ENCODE data around the gene MRC2.

Gene MRC2

GRCh38 chr17:62614142-62614541 is 13.3 kb upstream of the MRC2 start:
- Histone ChIP-seq H3K27ac (ENCODE audit: low read depth, low read length) (no peak overlapping the region), H3K4me3 (ENCODE audit: insufficient read depth, low read length, poor library complexity, severe bottlenecking) (no peak overlapping the region), H3K9ac (ENCODE audit: low read length) (no peak overlapping the region), H3K36me3 (ENCODE audit: low read length) (peaks cover 10% of the 10 kb centered on the region; the same call in 1 of the 2 replicates), H4K20me1 (ENCODE audit: low read depth, low read length) (no peaks in the 10 kb centered on the region), H3K4me2 (ENCODE audit: low read depth, low read length, poor library complexity, severe bottlenecking) (no peak overlapping the region), H3K79me2 (ENCODE audit: insufficient read depth, low read length) (no peaks in the 10 kb centered on the region), H3K27me3 (ENCODE audit: low read length) (no peaks in the 10 kb centered on the region), H2AFZ (ENCODE audit: low read depth, low read length, severe bottlenecking) (no peak overlapping the region), H3K9me2 (replicated peaks; ENCODE audit: insufficient read depth, low read length) (no peaks in the 10 kb centered on the region), H3F3A (ENCODE audit: insufficient read depth) (no peaks in the 10 kb centered on the region), H3K9me3 (ENCODE audit: insufficient read depth, low read length) (no peaks in the 10 kb centered on the region)
- TF ChIP-seq, protein P1, sequence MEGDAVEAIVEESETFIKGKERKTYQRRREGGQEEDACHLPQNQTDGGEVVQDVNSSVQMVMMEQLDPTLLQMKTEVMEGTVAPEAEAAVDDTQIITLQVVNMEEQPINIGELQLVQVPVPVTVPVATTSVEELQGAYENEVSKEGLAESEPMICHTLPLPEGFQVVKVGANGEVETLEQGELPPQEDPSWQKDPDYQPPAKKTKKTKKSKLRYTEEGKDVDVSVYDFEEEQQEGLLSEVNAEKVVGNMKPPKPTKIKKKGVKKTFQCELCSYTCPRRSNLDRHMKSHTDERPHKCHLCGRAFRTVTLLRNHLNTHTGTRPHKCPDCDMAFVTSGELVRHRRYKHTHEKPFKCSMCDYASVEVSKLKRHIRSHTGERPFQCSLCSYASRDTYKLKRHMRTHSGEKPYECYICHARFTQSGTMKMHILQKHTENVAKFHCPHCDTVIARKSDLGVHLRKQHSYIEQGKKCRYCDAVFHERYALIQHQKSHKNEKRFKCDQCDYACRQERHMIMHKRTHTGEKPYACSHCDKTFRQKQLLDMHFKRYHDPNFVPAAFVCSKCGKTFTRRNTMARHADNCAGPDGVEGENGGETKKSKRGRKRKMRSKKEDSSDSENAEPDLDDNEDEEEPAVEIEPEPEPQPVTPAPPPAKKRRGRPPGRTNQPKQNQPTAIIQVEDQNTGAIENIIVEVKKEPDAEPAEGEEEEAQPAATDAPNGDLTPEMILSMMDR (IDR thresholded peaks at IDR 0.05; ENCODE audit: insufficient read depth, low read length, poor library complexity, severe bottlenecking) = no peak
- no peak for TF ChIP-seq EZH2phosphoT487 (conservative IDR thresholded peaks at IDR 0.05; ENCODE audit: low read length)

GRCh38 chr17:62615503-62615902 is 12.0 kb upstream of the MRC2 start:
- Histone ChIP-seq H3K27me3 (ENCODE audit: low read length) (no peaks in the 10 kb centered on the region), H3K79me2 (ENCODE audit: insufficient read depth, low read length) (no peaks in the 10 kb centered on the region), H3K27ac (ENCODE audit: low read depth, low read length) (no peak overlapping the region), H3K9me3 (ENCODE audit: insufficient read depth, low read length) (no peaks in the 10 kb centered on the region), H3K4me3 (ENCODE audit: insufficient read depth, low read length, poor library complexity, severe bottlenecking) (no peak overlapping the region), H3K4me2 (ENCODE audit: low read depth, low read length, poor library complexity, severe bottlenecking) (no peak overlapping the region), H3F3A (ENCODE audit: insufficient read depth) (no peaks in the 10 kb centered on the region), H2AFZ (ENCODE audit: low read depth, low read length, severe bottlenecking) (no peak overlapping the region), H3K9me2 (replicated peaks; ENCODE audit: insufficient read depth, low read length) (no peaks in the 10 kb centered on the region), H4K20me1 (ENCODE audit: low read depth, low read length) (no peaks in the 10 kb centered on the region), H3K36me3 (ENCODE audit: low read length) (peaks cover 4% of the 10 kb centered on the region; the same call in 1 of the 2 replicates), H3K9ac (ENCODE audit: low read length) (no peak overlapping the region)
- no peak for TF ChIP-seq EZH2phosphoT487 (conservative IDR thresholded peaks at IDR 0.05; ENCODE audit: low read length)
- TF ChIP-seq, protein P1 (IDR thresholded peaks at IDR 0.05; ENCODE audit: insufficient read depth, low read length, poor library complexity, severe bottlenecking) = no peak

DNA sequence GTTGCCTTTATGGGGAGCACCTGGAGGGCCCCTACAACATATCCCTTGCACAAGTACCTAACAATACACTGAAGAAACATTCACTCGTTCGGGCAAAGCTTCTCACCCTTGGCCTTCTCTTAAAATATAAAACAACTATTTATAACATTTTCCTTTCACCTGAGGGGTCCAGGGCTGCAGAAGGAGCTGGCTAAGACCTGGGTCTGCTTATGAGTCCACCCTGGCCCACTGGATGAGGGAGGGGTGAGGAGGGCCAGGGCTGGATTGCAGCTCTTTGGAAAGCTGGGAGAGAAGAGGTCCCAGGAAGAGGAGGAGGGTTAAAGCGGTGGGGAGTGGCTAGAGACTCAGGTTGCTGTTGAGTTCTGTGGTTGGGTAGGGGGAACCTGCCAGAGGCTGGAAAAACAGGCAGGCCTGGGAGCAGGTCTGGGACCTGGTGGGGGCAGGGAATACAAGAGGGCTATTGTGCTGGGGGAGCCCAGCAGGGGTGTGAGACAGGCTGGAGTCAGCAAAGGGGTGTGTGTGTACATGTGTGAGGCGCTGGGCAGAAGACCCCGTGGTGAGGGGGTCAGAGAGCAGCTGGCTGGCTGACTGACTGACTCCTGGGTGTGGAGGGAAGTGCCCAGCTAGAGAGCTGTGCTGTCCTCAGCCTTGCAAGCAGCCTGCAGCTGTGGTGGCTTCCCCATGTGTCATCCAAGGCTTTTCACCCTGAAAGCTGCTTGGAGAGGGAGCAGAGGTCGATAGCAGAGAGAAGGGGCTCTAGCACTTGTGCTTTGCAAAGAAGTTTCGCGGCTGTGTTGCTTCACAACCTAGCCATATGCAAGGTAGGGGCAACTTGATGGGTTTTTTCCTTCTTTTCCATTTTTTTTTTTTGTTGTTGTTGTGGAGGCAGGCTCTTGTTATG is 10.2 kb upstream of the MRC2 start:
- no peaks in the 10 kb centered on the region for H3K27me3 ChIP-seq (ENCODE audit: low read length)
- H3K9ac ChIP-seq (ENCODE audit: low read length) = no peak overlapping the region
- no peaks in the 10 kb centered on the region for H3K9me2 ChIP-seq (replicated peaks; ENCODE audit: insufficient read depth, low read length)
- H2AFZ ChIP-seq (ENCODE audit: low read depth, low read length, severe bottlenecking) = no peak overlapping the region
- no peak overlapping the region for H3K4me3 ChIP-seq (ENCODE audit: insufficient read depth, low read length, poor library complexity, severe bottlenecking)
- no peaks in the 10 kb centered on the region for H3F3A ChIP-seq (ENCODE audit: insufficient read depth)
- no peaks in the 10 kb centered on the region for H3K79me2 ChIP-seq (ENCODE audit: insufficient read depth, low read length)
- no peak overlapping the region for H3K4me2 ChIP-seq (ENCODE audit: low read depth, low read length, poor library complexity, severe bottlenecking)
- H3K9me3 ChIP-seq (ENCODE audit: insufficient read depth, low read length) = no peaks in the 10 kb centered on the region
- no peaks in the 10 kb centered on the region for H4K20me1 ChIP-seq (ENCODE audit: low read depth, low read length)
- TF ChIP-seq, protein P1 (IDR thresholded peaks at IDR 0.05; ENCODE audit: insufficient read depth, low read length, poor library complexity, severe bottlenecking) = no peak
- TF ChIP-seq EZH2phosphoT487 (conservative IDR thresholded peaks at IDR 0.05; ENCODE audit: low read length) = no peak
- H3K36me3 ChIP-seq (ENCODE audit: low read length) = no peaks in the 10 kb centered on the region
- H3K27ac ChIP-seq (ENCODE audit: low read depth, low read length) = no peak overlapping the region
